NCI-H1417 (cell line): ENCODE results near the gene SLC43A2.

Experiments
- DNase-seq, 3 experiments: peaks; one replicate each; lab custom pipeline; 2025; lab: John Stamatoyannopoulos, UW

Gene SLC43A2

GRCh38 chr17:1623057-1623630, 5.5 kb downstream of the SLC43A2 start:
- no peak for DNase-seq

- no peak for DNase-seq
Measured at GRCh38 chr17:1621273-1621954, 7.2 kb downstream of the SLC43A2 start.

- DNase-seq, result no peak
Measured at GRCh38 chr17:1620486-1620885, 8.1 kb downstream of the SLC43A2 start.

- no peak for DNase-seq
Measured at GRCh38 chr17:1617620-1618174, 10.9 kb downstream of the SLC43A2 start.

GRCh38 chr17:1616101-1616500, 12.5 kb downstream of the SLC43A2 start:
- DNase-seq, result no peak

- DNase-seq, result no peak
Measured at GRCh38 chr17:1612400-1612799, 16.2 kb downstream of the SLC43A2 start.

GRCh38 chr17:1611715-1612114, 16.9 kb downstream of the SLC43A2 start:
- no peak for DNase-seq

- no peak for DNase-seq
Measured at GRCh38 chr17:1608676-1609075, 20.0 kb downstream of the SLC43A2 start.

- DNase-seq, result no peak
Measured at GRCh38 chr17:1607971-1608320, 20.7 kb downstream of the SLC43A2 start.

GRCh38 chr17:1606352-1606985, 22.2 kb downstream of the SLC43A2 start:
- DNase-seq, result no peak

GRCh38 chr17:1605681-1606351, 22.8 kb downstream of the SLC43A2 start:
- DNase-seq, result no peak

GRCh38 chr17:1604831-1605528, 23.7 kb downstream of the SLC43A2 start:
- no peak for DNase-seq

- DNase-seq, result no peak
Measured at GRCh38 chr17:1601571-1601970, 27.1 kb downstream of the SLC43A2 start.

GRCh38 chr17:1598399-1599095, 30.1 kb downstream of the SLC43A2 start:
- no peak for DNase-seq

GRCh38 chr17:1597861-1598342, 30.7 kb downstream of the SLC43A2 start:
- no peak for DNase-seq

- no peak for DNase-seq
Measured at GRCh38 chr17:1593630-1593931, 35.1 kb downstream of the SLC43A2 start.

GRCh38 chr17:1592751-1593629, 35.6 kb downstream of the SLC43A2 start:
- no peak for DNase-seq

GRCh38 chr17:1591474-1592090, 37.1 kb downstream of the SLC43A2 start:
- no peak for DNase-seq

GRCh38 chr17:1590747-1591473, 37.7 kb downstream of the SLC43A2 start:
- DNase-seq, result no peak
